ENCODE results near the gene SLC7A10.
"Not testable (repeated sequence)": the region's sequence is repeated elsewhere in the genome, so short reads cannot be mapped to it uniquely, and the experiment has no call there.

Gene SLC7A10

GRCh38 chr19:33175156-33175782 lies 50.4 kb downstream of the SLC7A10 start:
- DNase-seq, result no peak

GRCh38 chr19:33174186-33174585 lies 51.5 kb downstream of the SLC7A10 start:
- DNase-seq, result no peak

GRCh38 chr19:33171916-33172359 lies 53.7 kb downstream of the SLC7A10 start:
- DNase-seq, result no peak

- DNase-seq, result no peak
These were observed 54.3 kb downstream of the SLC7A10 start for GRCh38 chr19:33171222-33171795.

GRCh38 chr19:33168528-33168927 lies 57.1 kb downstream of the SLC7A10 start:
- no peak for DNase-seq

- no peak for DNase-seq
These were observed 58.2 kb downstream of the SLC7A10 start for GRCh38 chr19:33167438-33167837.

GRCh38 chr19:33166037-33166436 lies 59.6 kb downstream of the SLC7A10 start:
- DNase-seq, result not testable (repeated sequence)

GRCh38 chr19:33163481-33163880 lies 62.2 kb downstream of the SLC7A10 start:
- DNase-seq, result no peak

GRCh38 chr19:33161201-33161600 lies 64.4 kb downstream of the SLC7A10 start:
- DNase-seq, result no peak

GRCh38 chr19:33159893-33160292 lies 65.8 kb downstream of the SLC7A10 start:
- DNase-seq, result no peak

- no peak for DNase-seq
These were observed 66.5 kb downstream of the SLC7A10 start for GRCh38 chr19:33159149-33159548.

Measured in NCI-H2171 (cell line).